Uterus (tissue), 2 donors: Measurements from ENCODE around the gene KCNMB2.
"Not testable (repeated sequence)": the region's sequence is repeated elsewhere in the genome, so short reads cannot be mapped to it uniquely, and the experiment has no call there.

Experiments
- CTCF ChIP-seq, 4 experiments: fragments of 200-600 bp in 2 of 4; fragments of 450-650 bp in 2 of 4; sonication (generic) in 2 of 4; IDR thresholded peaks; one replicate each; pipeline ENCODE4 v1.5.1; 2016 to 2019; ENCODE audit warnings: antibody characterized with exemption in 4 of 4, mild to moderate bottlenecking in 2 of 4, moderate library complexity in 1 of 4
- POLR2A ChIP-seq, 2 donors: fragments of 450-650 bp; IDR thresholded peaks; one replicate each; pipeline ENCODE4 v1.6.1; 2016; ENCODE audit warnings: antibody characterized with exemption in 2 of 2, mild to moderate bottlenecking in 1 of 2, moderate library complexity in 1 of 2

DNA sequence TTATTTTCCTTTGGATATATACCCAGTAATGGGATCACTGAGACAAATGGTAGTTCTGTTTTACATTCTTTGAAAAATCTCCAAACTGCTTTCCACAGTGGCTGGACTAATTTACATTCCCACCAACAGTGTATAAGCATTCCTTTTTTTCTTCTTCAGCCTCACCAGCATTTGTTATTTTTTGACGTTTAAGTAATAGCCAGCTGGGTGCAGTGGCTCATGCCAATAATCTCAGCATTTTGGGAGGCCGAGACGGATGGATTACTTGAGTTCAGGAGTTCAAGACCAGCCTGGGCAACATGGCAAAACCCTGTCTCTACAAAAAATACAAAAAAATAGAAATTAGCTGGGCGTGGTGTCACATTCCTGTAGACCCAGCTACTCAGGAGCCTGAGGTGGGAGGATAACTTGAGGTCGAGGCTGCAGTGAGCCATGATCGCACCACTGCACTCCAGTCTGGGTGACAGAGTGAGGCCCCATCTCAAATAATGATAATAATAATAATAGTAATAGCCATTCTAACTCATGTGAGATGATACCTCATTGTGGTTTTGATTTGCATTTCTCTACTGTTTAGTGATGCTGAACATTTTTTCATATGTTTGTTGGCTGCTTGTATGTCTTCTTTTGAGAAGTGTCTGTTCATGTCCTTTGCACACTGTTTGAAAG, 21.0 kb upstream of the KCNMB2 start:
- not testable (repeated sequence) for TF ChIP-seq CTCF, POLR2A (IDR thresholded peaks at IDR 0.05)
